KOPT-K1 (cell line): Measurements from ENCODE around the gene ADAM10.

Source experiments
- H3K27ac ChIP-seq: fragments of 200-600 bp; sonication (generic); 2 replicates; pipeline ENCODE4 v1.5.1; 2016; ENCODE audit warnings: antibody characterized with exemption, mild to moderate bottlenecking, low read depth, low read length; ENCODE audit not compliant: poor library complexity, severe bottlenecking
- H3K36me3 ChIP-seq: fragments of 200-600 bp; sonication (generic); 2 replicates; pipeline ENCODE4 v1.5.1; 2017; ENCODE audit warnings: antibody characterized with exemption, mild to moderate bottlenecking, low read length, moderate library complexity; ENCODE audit not compliant: insufficient read depth
- H3K9me3 ChIP-seq: fragments of 200-600 bp; sonication (generic); 2 replicates; pipeline ENCODE4 v1.5.1; 2017; ENCODE audit warnings: antibody characterized with exemption, low read length, mild to moderate bottlenecking; ENCODE audit not compliant: insufficient read depth, poor library complexity, severe bottlenecking

Gene ADAM10

DNA sequence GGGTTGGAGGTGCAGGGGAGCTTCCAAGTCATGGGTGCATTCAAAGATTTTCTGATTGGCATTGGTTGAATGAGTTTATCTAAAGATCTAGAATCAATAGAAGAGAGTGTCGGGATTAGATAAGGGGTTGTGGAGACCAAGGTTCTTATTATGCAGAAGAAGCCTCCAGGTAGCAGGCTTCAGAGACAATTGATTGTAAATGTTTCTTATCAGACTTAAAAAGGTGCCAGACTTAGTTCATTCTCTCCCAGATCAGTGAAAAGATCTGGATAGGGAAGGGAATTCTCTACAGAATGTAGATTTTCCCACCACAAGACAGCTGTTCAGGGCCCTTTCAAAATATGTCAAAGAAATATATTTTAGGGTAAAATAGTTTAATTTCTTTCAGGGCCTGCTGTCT is 188.2 kb downstream of the ADAM10 start:
- H3K36me3 ChIP-seq: no peaks in the 10 kb centered on the region

GRCh38 chr15:58559904-58560588 is 189.5 kb downstream of the ADAM10 start:
- H3K9me3 ChIP-seq: no peaks in the 10 kb centered on the region
- H3K27ac ChIP-seq: no peak overlapping the region
- no peaks in the 10 kb centered on the region for H3K36me3 ChIP-seq

More for the DNA sequence above, 188.2 kb downstream of the ADAM10 start:
- Histone ChIP-seq H3K9me3 (no peaks in the 10 kb centered on the region), H3K27ac (no peak overlapping the region)

GRCh38 chr15:58558777-58559176 is 190.7 kb downstream of the ADAM10 start:
- H3K36me3 ChIP-seq: no peaks in the 10 kb centered on the region
- H3K27ac ChIP-seq: no peak overlapping the region
- no peaks in the 10 kb centered on the region for H3K9me3 ChIP-seq

- Histone ChIP-seq H3K9me3 (no peaks in the 10 kb centered on the region), H3K27ac (no peak overlapping the region), H3K36me3 (no peaks in the 10 kb centered on the region)
Measured at GRCh38 chr15:58556541-58556940, 193.0 kb downstream of the ADAM10 start.

- Histone ChIP-seq H3K36me3 (no peaks in the 10 kb centered on the region), H3K9me3 (no peaks in the 10 kb centered on the region), H3K27ac (peak overlapping the region; percentile 95)
Measured at GRCh38 chr15:58556028-58556361, 193.5 kb downstream of the ADAM10 start.

- no peaks in the 10 kb centered on the region for H3K9me3 ChIP-seq
- peak overlapping the region; percentile 95 for H3K27ac ChIP-seq
- H3K36me3 ChIP-seq: no peaks in the 10 kb centered on the region
Measured at GRCh38 chr15:58555162-58556027, 194.1 kb downstream of the ADAM10 start.

DNA sequence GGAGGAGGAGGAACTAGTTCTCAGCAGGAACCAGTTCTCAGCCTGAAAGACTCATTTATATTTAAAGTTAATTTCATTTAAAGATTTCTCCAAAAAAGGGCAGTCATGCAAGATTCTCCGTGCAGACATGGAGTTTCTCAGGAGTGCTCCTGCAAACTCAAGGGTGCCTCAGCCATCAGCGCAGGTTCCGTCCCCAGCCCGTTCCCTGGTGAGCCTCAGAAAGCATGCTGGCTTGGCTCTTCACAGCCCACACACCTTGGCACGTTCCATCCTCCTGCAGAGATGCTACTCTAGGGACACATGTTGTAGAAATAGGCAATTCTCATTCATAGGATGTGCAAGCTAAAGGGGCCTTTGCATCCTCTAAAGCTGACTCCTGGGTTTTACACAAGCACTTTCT is 194.7 kb downstream of the ADAM10 start:
- Histone ChIP-seq H3K36me3 (no peaks in the 10 kb centered on the region), H3K9me3 (no peaks in the 10 kb centered on the region), H3K27ac (peak overlapping the region; percentile 95)

- Histone ChIP-seq H3K27ac (peak overlapping the region; percentile 95), H3K9me3 (no peaks in the 10 kb centered on the region), H3K36me3 (no peaks in the 10 kb centered on the region)
Measured at GRCh38 chr15:58553365-58553918, 196.1 kb downstream of the ADAM10 start.

- no peaks in the 10 kb centered on the region for H3K9me3 ChIP-seq
- H3K36me3 ChIP-seq: no peaks in the 10 kb centered on the region
- H3K27ac ChIP-seq: peak overlapping the region; percentile 95
Measured at GRCh38 chr15:58552505-58553364, 196.8 kb downstream of the ADAM10 start.

DNA sequence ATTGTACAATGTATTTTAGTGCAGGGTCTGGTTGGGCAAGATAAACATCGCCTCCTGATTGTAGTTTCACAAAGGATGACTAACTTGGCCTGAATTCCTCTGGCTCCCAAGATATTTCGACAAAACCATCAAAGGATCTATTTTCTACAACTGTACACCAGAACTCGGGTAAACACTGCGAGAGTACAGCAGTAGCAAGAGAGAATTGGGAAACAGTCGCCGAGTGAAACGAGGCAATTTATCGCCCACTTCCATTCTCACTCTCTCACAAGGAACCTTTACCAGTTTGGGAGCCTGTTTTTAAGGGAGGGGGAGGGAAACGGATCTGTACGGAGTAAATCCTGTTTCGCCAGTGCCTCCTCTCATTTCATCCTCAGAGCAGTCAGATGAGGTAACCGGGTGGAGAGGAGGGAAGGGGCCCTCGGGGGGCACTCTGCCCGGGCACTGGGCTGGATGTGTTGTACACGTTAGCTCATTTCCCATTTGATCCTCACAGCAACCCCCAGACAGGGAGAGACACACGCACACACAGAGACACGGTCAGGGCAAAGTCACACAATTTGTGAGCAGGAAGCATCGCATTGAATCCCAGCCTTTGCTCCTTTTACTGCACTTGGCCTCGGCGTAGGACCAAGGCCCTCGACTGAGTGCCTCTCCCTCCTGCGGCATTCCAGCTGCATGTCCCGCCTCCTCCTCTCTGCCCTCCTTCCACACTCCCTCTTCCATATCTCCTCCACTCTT is 197.6 kb downstream of the ADAM10 start:
- H3K36me3 ChIP-seq: no peaks in the 10 kb centered on the region
- H3K27ac ChIP-seq: peak overlapping the region; percentile 95

GRCh38 chr15:58551084-58551763 is 198.3 kb downstream of the ADAM10 start:
- no peaks in the 10 kb centered on the region for H3K9me3 ChIP-seq
- H3K36me3 ChIP-seq: no peaks in the 10 kb centered on the region
- H3K27ac ChIP-seq: peak overlapping the region; percentile 95

More for the DNA sequence above, 197.6 kb downstream of the ADAM10 start:
- no peaks in the 10 kb centered on the region for H3K9me3 ChIP-seq

- no peaks in the 10 kb centered on the region for H3K36me3 ChIP-seq
- H3K9me3 ChIP-seq: no peaks in the 10 kb centered on the region
- H3K27ac ChIP-seq: peak overlapping the region; percentile 95
Measured at GRCh38 chr15:58549785-58550074, 199.8 kb downstream of the ADAM10 start.

GRCh38 chr15:58549013-58549784 is 200.3 kb downstream of the ADAM10 start:
- peak overlapping the region; percentile 95 for H3K27ac ChIP-seq
- no peaks in the 10 kb centered on the region for H3K9me3 ChIP-seq
- H3K36me3 ChIP-seq: no peaks in the 10 kb centered on the region
